Sigmoid colon (tissue), 3 donors: Measurements from ENCODE around the gene MAP2.

Experiments
- POLR2A ChIP-seq, 2 donors: fragments of 450-650 bp; IDR thresholded peaks; one replicate each; pipeline ENCODE4 v1.6.1; 2016; ENCODE audit warnings: antibody characterized with exemption in 2 of 2, mild to moderate bottlenecking in 2 of 2, moderate library complexity in 2 of 2
- TF ChIP-seq, protein P1 (sequence below), 4 experiments: fragments of 450-650 bp in 3 of 4; fragments of 200-600 bp in 1 of 4; IDR thresholded peaks; one replicate each; pipeline ENCODE4 v1.5.1; 2016 to 2019; ENCODE audit warnings: antibody characterized with exemption in 4 of 4, mild to moderate bottlenecking in 3 of 4, moderate library complexity in 2 of 4

DNA sequence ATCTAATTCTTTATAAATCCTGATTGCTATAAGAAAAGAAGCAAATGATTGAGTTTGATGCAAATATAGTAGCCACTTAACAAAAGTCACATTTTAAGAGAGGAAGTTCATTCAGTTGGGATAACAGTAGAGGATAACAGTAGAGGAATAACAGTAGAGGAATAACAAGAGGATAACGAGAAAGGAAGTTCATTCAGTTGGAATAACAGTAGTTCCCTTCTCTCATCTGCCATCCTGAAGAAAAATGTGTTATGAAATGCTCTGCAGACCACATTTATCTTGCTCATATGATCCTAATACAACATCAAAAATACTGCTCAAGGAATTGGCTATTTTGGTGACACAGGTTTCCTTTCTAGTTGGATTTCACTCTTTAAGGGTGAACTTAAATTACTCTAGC is 242.4 kb downstream of the MAP2 start:
- TF ChIP-seq, protein P1, sequence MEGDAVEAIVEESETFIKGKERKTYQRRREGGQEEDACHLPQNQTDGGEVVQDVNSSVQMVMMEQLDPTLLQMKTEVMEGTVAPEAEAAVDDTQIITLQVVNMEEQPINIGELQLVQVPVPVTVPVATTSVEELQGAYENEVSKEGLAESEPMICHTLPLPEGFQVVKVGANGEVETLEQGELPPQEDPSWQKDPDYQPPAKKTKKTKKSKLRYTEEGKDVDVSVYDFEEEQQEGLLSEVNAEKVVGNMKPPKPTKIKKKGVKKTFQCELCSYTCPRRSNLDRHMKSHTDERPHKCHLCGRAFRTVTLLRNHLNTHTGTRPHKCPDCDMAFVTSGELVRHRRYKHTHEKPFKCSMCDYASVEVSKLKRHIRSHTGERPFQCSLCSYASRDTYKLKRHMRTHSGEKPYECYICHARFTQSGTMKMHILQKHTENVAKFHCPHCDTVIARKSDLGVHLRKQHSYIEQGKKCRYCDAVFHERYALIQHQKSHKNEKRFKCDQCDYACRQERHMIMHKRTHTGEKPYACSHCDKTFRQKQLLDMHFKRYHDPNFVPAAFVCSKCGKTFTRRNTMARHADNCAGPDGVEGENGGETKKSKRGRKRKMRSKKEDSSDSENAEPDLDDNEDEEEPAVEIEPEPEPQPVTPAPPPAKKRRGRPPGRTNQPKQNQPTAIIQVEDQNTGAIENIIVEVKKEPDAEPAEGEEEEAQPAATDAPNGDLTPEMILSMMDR (IDR thresholded peaks at IDR 0.05), result no peak
- TF ChIP-seq POLR2A (IDR thresholded peaks at IDR 0.05), result no peak
